ENCODE results near the gene RAB3C.

Gene RAB3C

DNA sequence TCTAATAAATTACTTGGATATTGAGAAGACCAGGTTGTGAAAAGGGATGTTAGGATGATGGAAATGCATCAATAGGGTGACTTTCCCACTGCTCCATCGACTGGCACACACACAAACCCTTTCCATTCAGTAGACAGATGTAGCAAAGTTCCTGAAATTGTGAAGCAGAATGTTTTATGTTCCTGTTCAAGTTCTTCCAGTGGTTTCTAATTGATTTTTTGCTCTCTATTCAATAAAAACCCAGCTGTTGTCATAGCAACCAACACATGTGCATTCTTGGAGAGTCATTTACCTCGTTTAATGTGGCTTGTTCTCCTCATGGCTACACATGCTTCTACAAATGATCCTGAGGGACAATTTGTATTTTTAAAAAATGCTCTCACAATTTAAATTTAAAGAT lies 244.6 kb downstream of the RAB3C start:
- no peak for DNase-seq (ENCODE audit: low read depth in 2 of 2)

GRCh38 chr5:58828258-58828657 lies 245.4 kb downstream of the RAB3C start:
- DNase-seq (ENCODE audit: low read depth in 2 of 2), result no peak

- no peak for DNase-seq (ENCODE audit: low read depth in 2 of 2)
These were observed 251.7 kb downstream of the RAB3C start for GRCh38 chr5:58834242-58835225.

- DNase-seq (ENCODE audit: low read depth in 2 of 2), result no peak
These were observed 253.5 kb downstream of the RAB3C start for GRCh38 chr5:58836351-58836750.

DNA sequence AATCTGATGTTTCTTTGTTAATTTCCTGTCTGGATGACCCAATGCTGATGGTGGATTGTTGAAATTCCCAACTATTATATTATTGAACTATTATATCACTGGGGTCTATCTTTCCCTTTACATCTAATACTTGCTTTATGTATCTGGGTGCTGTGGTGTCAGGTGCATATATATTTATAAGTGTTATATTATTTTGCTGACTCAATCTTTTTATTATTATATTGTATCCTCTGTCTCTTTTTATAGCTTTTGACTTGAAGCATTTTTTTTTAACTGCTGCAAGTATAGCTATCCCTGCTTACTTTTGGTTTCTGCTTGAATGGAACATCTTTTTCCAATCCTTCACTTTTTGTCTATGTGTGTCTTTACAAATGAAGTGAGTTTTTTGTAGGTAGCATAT lies 255.9 kb downstream of the RAB3C start:
- DNase-seq (ENCODE audit: low read depth in 2 of 2), result no peak

- no peak for DNase-seq (ENCODE audit: low read depth in 2 of 2)
These were observed 260.0 kb downstream of the RAB3C start for GRCh38 chr5:58842852-58843251.

GRCh38 chr5:58844395-58844794 lies 261.5 kb downstream of the RAB3C start:
- no peak for DNase-seq (ENCODE audit: low read depth in 2 of 2)

GRCh38 chr5:58847041-58847440 lies 264.2 kb downstream of the RAB3C start:
- no peak for DNase-seq (ENCODE audit: low read depth in 2 of 2)

DNA sequence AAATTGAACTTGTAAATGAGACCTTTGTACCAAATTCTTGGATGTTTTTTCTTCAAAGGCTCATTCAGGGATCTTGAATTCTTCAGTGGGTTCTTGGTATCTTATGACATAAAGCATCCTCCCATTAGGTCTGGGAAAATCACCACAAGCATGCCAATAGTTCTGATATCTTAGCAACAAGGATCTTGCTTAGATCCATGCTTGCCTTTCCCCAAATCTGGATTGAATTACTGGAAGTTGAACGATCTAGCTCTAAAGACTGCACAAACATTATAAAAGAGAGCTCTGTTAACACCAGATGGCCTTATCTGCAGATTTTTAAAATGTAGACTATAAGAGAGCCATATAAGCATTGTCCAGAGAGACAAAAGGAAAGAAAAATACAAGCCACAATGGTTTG lies 266.3 kb downstream of the RAB3C start:
- DNase-seq (ENCODE audit: low read depth in 2 of 2), result no peak

- DNase-seq (ENCODE audit: low read depth in 2 of 2), result no peak
These were observed 267.2 kb downstream of the RAB3C start for GRCh38 chr5:58849921-58850667.

GRCh38 chr5:58851153-58851552 lies 268.3 kb downstream of the RAB3C start:
- no peak for DNase-seq (ENCODE audit: low read depth in 2 of 2)

DNA sequence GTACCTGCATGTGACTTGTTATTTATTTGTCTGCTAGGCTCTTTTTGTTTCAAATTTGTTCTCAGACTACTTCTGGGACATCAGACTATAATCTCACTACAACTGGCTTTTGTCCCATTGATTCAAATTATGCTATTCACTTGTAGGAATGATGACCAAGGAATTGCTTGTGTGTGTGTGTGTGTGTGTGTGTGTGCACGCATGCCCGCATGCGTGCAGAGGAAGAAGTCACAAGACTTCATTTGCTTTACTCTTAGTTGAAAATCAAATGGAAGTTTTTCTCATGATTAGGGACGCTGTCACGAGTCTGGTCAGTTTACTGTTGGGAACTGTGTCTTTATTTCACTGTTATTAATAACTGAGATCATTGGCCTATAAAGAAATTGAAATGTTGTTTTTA lies 268.7 kb downstream of the RAB3C start:
- no peak for DNase-seq (ENCODE audit: low read depth in 2 of 2)

GRCh38 chr5:58852566-58852965 lies 269.7 kb downstream of the RAB3C start:
- no peak for DNase-seq (ENCODE audit: low read depth in 2 of 2)

GRCh38 chr5:58854441-58854840 lies 271.6 kb downstream of the RAB3C start:
- no peak for DNase-seq (ENCODE audit: low read depth in 2 of 2)

- no peak for DNase-seq (ENCODE audit: low read depth in 2 of 2)
These were observed 273.2 kb downstream of the RAB3C start for GRCh38 chr5:58855851-58856739.

DNA sequence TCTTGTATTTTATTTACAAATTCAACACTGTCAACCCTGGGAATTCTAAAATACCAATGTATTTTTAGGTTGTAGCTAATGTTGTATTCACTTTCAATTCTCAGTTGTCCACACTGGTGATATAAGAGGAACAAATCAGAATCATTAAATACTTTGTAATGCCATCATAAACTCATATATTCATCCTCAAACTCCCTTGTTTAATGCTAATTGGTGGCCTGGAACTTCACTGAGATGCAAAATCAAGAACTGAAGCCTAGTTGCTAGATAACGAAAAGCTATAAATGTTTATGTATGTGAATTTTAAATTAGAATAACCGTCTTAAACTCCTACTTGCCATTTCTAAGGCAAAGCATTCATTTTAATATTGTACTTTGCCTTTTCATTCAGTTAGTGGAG lies 274.7 kb downstream of the RAB3C start:
- DNase-seq (ENCODE audit: low read depth in 2 of 2), result no peak

DNA sequence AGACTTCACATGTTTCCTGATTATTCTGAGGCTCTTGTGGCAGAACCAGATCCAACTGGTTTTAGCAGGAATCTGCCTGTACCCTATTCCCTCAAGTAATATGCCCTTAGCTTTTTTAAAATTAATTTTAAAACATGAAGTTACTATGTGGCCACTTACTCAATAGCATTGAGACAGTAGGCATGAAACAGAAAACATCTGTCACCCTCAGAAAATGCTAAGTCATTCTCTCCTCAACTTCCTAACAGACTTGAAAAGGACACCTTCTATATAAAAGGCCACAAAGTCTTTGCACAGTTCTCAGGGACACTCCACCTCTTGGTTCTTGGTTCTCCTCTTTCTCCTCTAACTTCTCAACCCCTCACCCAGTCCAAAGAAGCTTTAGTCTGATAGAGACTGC lies 277.8 kb downstream of the RAB3C start:
- DNase-seq (ENCODE audit: low read depth in 2 of 2), result no peak

GRCh38 chr5:58868931-58869330 lies 286.1 kb downstream of the RAB3C start:
- DNase-seq (ENCODE audit: low read depth in 2 of 2), result no peak

- no peak for DNase-seq (ENCODE audit: low read depth in 2 of 2)
These were observed 288.9 kb downstream of the RAB3C start for GRCh38 chr5:58871648-58872242.

GRCh38 chr5:58872670-58873273 lies 289.9 kb downstream of the RAB3C start:
- DNase-seq (ENCODE audit: low read depth in 2 of 2), result no peak

DNA sequence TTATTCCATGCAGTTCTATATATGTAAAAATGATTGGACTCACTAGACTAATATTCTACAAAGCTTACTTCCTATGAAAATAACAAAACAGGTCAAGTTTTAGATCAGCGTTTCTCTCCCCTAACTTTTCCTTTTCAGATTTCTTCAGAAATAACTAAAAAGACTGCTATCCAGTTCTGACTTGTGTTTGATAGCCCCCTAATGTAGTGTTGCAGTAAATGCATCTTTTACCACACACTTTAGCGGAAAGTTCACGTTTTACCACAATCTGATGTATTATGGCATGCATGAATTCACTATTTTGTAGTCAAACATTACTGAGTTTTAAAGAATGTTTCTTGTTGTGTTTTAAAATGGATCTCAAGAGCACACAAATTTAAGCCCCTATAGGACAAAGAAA lies 292.7 kb downstream of the RAB3C start:
- DNase-seq (ENCODE audit: low read depth in 2 of 2), result no peak

Data from stimulated activated CD8-positive, alpha-beta memory T cell treated with anti-CD3 and anti-CD28 coated beads, Interleukin-7, amount 100 ng/mL, for 1 hour (primary cell).